SU-DHL-6 (cell line): Measurements from ENCODE around the gene DCAKD.

Experiments
- EZH2phosphoT487 ChIP-seq: fragments of 200-600 bp; sonication (generic), shearing (Covaris generic); conservative IDR thresholded peaks from 2 replicates; pipeline ENCODE4 v1.6.1; 2018; ENCODE audit warnings: mild to moderate bottlenecking, antibody characterized with exemption, low read length, moderate library complexity, mixed read lengths
- TF ChIP-seq, protein P1 (sequence below): fragments of 200-600 bp; sonication (generic); IDR thresholded peaks from one replicate; pipeline ENCODE4 v1.5.1; 2017; ENCODE audit warnings: antibody characterized with exemption, mild to moderate bottlenecking, low read length, moderate library complexity; ENCODE audit not compliant: insufficient read depth, poor library complexity, severe bottlenecking

GRCh38 chr17:45018514-45018847, 33.0 kb downstream of the DCAKD start:
- TF ChIP-seq, protein P1, sequence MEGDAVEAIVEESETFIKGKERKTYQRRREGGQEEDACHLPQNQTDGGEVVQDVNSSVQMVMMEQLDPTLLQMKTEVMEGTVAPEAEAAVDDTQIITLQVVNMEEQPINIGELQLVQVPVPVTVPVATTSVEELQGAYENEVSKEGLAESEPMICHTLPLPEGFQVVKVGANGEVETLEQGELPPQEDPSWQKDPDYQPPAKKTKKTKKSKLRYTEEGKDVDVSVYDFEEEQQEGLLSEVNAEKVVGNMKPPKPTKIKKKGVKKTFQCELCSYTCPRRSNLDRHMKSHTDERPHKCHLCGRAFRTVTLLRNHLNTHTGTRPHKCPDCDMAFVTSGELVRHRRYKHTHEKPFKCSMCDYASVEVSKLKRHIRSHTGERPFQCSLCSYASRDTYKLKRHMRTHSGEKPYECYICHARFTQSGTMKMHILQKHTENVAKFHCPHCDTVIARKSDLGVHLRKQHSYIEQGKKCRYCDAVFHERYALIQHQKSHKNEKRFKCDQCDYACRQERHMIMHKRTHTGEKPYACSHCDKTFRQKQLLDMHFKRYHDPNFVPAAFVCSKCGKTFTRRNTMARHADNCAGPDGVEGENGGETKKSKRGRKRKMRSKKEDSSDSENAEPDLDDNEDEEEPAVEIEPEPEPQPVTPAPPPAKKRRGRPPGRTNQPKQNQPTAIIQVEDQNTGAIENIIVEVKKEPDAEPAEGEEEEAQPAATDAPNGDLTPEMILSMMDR: no peak
- no peak for TF ChIP-seq EZH2phosphoT487
